Calu3 (cell line): ENCODE measurements around the gene MAP3K8. TPM values are rescaled to one million over a fixed set of nuclear protein-coding genes. Genes with fewer than 3 reads are reported as not detected.

ENCODE experiments used
- BruUV-seq: library from RNA; stranded (reverse); fragments of 400-500 nt; replicated peaks from 2 replicates; lab custom pipeline; 2021; lab: Mats Ljungman, UMichigan
- CTCF ChIA-PET: fragments of 300-600 bp; sonication (Branson Sonifier 250); formaldehyde crosslinking; loops from one replicate; lab custom pipeline; 2022; ENCODE audit warnings: antibody characterized with exemption; lab: Charles Lee
- DNase-seq: peaks from one replicate; pipeline ENCODE4 v3.0.0; 2022
- H3K27ac Mint-ChIP-seq: one replicate; pipeline ENCODE4 v1.8.0; 2022; ENCODE audit warnings: mixed read lengths; ENCODE audit not compliant: unreplicated experiment
- H3K27me3 Mint-ChIP-seq: one replicate; pipeline ENCODE4 v1.8.0; 2022; ENCODE audit warnings: mixed read lengths; ENCODE audit not compliant: unreplicated experiment
- H3K36me3 Mint-ChIP-seq: one replicate; pipeline ENCODE4 v1.8.0; 2022; ENCODE audit warnings: mild to moderate bottlenecking, moderate library complexity, mixed read lengths; ENCODE audit not compliant: insufficient read depth, unreplicated experiment
- H3K4me1 Mint-ChIP-seq: one replicate; pipeline ENCODE4 v1.8.0; 2022; ENCODE audit warnings: mild to moderate bottlenecking, low read depth, mixed read lengths; ENCODE audit not compliant: unreplicated experiment
- H3K4me3 Mint-ChIP-seq: one replicate; pipeline ENCODE4 v1.8.0; 2022; ENCODE audit warnings: mild to moderate bottlenecking, low read depth, moderate library complexity, mixed read lengths; ENCODE audit not compliant: unreplicated experiment
- H3K9me3 Mint-ChIP-seq: one replicate; pipeline ENCODE4 v1.8.0; 2022; ENCODE audit warnings: low read depth, mixed read lengths; ENCODE audit not compliant: unreplicated experiment
- intact Hi-C: fragments of 100-400 bp; cut with micrococcal nuclease; formaldehyde crosslinking; loops from one replicate; pipeline ENCODE4 v1.10.0; 2022; ENCODE audit not compliant: unreplicated experiment
- total RNA-seq: library from RNA; stranded (reverse); gene quantifications from 2 replicates; pipeline ENCODE4 v1.2.3, GENCODE V29; 2022
- TF ChIP-seq, protein P1 (sequence below): fragments of 200-600 bp; IDR thresholded peaks from one replicate; pipeline ENCODE4 v1.8.0; 2022; ENCODE audit warnings: antibody characterized with exemption; ENCODE audit not compliant: unreplicated experiment

MAP3K8 gene
- total RNA-seq, 1 experiment from 2014 or later, result 20.6 TPM

- Mint-ChIP-seq H3K4me1 (peaks cover 32% of the 10 kb centered on the region), H3K36me3 (no peaks in the 10 kb centered on the region), H3K27ac (no peak overlapping the region), H3K9me3 (no peaks in the 10 kb centered on the region), H3K27me3 (no peaks in the 10 kb centered on the region), H3K4me3 (no peak overlapping the region)
- BruUV-seq, result no TSS peak
- intact Hi-C loops, result no loop called here
- DNase-seq, result no peak
- TF ChIP-seq, protein P1, sequence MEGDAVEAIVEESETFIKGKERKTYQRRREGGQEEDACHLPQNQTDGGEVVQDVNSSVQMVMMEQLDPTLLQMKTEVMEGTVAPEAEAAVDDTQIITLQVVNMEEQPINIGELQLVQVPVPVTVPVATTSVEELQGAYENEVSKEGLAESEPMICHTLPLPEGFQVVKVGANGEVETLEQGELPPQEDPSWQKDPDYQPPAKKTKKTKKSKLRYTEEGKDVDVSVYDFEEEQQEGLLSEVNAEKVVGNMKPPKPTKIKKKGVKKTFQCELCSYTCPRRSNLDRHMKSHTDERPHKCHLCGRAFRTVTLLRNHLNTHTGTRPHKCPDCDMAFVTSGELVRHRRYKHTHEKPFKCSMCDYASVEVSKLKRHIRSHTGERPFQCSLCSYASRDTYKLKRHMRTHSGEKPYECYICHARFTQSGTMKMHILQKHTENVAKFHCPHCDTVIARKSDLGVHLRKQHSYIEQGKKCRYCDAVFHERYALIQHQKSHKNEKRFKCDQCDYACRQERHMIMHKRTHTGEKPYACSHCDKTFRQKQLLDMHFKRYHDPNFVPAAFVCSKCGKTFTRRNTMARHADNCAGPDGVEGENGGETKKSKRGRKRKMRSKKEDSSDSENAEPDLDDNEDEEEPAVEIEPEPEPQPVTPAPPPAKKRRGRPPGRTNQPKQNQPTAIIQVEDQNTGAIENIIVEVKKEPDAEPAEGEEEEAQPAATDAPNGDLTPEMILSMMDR, result no peak
- CTCF ChIA-PET, result no interaction called here
These were observed 56.5 kb downstream of the MAP3K8 start for GRCh38 chr10:30490289-30491000.

- peaks cover 38% of the 10 kb centered on the region for H3K4me1 Mint-ChIP-seq
- TF ChIP-seq, protein P1, result no peak
- CTCF ChIA-PET, result no interaction called here
- H3K36me3 Mint-ChIP-seq, result no peaks in the 10 kb centered on the region
- no peaks in the 10 kb centered on the region for H3K9me3 Mint-ChIP-seq
- H3K4me3 Mint-ChIP-seq, result no peak overlapping the region
- no TSS peak for BruUV-seq
- H3K27ac Mint-ChIP-seq, result no peak overlapping the region
- H3K27me3 Mint-ChIP-seq, result no peaks in the 10 kb centered on the region
- no peak for DNase-seq
- intact Hi-C loops, result no loop called here
These were observed 57.4 kb downstream of the MAP3K8 start for GRCh38 chr10:30491204-30491915.

DNA sequence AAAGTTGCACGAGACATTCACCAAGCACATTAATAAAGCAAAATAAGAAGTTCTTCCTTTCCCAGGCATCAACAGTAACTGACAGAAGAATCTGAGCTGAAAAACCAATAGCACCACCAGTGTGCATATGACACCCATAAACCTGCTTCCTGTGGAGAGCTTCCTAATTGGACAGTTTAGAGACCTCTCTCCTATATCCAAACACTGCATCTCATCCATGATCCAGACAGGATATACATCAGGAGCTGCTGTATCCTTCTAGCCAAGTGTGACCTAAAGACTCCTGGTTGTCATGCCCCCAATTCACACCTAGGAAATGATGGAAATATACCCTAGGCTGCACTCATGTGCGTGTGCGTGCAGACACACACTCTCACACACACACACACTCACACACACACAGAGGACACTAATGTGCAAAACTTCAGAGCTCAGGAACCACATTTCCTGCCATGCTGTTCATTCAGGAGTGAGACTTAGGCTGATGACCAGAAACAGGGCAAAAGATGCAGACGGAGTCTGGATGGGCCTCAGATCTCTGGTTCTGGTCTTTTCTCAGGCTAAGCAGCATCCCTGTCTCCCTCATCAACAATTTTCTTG, 58.0 kb downstream of the MAP3K8 start:
- Mint-ChIP-seq H3K4me1 (peaks cover 38% of the 10 kb centered on the region), H3K4me3 (no peak overlapping the region), H3K27me3 (no peaks in the 10 kb centered on the region), H3K9me3 (no peaks in the 10 kb centered on the region), H3K36me3 (no peaks in the 10 kb centered on the region), H3K27ac (no peak overlapping the region)
- intact Hi-C loops, result no loop called here
- TF ChIP-seq, protein P1, result no peak
- BruUV-seq, result no TSS peak
- DNase-seq, result no peak
- CTCF ChIA-PET, result no interaction called here

DNA sequence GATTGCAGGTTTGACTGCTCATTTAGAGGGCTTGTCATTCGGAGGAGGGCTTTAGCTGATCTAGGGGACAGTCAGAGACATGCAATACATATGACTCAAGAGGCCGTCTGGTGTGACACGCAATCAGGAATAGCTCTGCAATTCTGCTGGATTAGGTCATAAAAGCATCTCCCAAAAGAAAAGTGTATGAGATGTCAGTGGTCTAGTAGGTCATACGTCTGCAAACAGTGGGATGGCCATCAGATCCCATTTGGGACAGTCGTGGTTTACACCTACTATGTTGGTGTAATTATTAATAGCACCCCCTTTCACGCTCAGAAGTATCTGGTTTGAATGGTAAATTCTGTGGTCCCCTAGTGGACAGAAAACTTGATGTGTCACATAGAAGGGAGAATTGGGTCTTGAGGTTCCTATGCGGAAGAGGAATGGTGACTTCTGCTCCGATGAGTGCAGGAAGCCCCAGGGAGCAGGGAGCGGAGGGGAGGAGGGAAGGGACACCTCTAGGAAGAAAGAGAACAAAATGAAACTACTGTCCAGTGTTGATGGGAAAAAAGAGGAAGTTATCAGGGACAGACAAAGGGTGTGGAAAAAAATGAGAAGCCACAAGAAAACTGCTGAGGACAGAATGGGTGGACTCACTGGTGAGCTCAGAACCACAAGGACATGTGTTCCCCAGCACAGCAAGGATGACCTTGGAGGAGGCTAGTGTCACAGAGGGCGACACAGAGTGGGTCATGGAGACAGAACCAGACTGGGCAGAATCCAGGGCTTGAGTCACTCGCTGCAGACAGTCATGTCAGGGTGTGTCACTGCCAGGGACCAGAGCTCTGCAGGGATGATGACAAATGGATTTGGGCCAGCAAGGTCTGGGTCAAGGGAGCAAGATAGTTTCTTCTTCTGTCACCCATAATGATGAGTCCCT, 59.9 kb downstream of the MAP3K8 start:
- Mint-ChIP-seq H3K36me3 (no peaks in the 10 kb centered on the region), H3K27me3 (peaks cover under 1% of the 10 kb centered on the region), H3K9me3 (no peaks in the 10 kb centered on the region), H3K4me3 (no peak overlapping the region), H3K27ac (no peak overlapping the region), H3K4me1 (peaks cover 38% of the 10 kb centered on the region)
- CTCF ChIA-PET, result no interaction called here
- intact Hi-C loops, result no loop called here
- DNase-seq, result no peak
- TF ChIP-seq, protein P1, result no peak
- no TSS peak for BruUV-seq
